ENCODE data around the gene PCDH1.

Gene PCDH1

DNA sequence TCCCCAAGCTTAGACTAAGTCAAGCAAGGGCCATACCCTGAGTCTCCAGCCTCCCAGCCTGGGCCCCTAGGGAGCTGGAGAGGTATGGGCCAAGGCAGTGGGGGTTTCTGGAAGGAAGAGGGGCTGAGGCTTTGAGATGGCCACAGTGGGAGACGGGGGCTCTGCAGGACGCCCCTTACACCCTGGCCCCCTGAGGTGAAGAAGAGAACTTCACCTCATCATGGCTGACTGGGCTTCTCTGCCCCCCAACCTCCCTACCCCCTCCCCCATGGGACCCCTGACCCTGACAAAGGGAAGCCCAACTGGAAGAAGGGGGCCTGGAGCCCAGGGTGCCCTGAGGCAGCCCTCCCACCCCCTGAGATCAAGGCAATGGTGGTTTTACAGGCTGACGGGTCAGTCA, 25.8 kb downstream of the PCDH1 start:
- DNase-seq, result no peak

DNA sequence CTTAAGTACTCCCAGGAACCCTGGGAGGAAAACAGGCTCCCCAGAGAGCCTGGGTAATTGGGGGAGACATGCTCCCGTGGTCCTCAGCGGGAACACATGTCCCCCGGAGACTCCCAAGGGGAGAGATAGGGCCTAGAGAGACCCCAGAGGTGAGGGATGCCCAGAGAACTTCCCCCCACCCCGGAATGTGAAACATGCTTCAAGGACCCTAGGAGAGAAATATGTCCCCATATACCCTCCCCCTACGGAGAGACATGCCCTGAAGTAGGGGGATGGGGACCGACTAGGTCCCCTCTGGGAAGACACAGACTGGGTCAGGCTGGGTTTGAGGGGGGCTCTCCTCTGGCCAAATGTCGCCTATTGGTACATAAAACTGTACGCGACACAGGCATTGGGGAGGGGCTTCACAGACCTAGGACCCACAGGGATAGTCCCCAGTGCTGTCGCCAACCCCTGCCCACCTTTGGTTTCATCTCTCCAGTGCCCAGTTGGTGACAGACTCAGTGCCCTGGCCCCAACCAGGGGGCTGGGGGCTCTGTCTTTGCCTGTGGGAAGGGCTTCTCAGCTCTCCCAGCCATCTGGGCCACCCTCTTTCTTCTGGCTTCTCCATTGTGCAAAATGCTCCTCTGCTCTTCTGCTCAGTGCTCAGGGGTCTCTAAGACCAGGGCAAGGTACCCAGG, 26.9 kb downstream of the PCDH1 start:
- no peak for DNase-seq

DNA sequence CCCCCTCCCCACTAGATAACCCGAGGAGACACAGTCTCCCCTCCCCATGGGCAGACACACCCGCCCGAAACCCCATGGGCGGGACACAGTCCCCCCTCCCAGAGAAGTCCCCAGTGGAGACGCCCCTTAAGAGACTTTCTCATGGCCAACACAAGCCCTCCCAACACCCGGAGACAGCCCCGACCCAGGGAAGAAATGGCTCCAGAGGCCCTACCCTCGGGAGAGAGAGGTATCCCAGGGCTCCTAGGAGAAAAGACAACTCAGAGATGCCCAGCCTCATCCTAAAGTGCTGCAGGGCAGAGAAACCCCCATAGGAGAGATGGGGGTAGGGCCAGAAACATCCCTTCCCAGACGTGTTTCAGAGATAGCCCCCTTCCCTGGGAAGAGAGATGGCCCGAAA, 27.4 kb downstream of the PCDH1 start:
- DNase-seq, result no peak

DNA sequence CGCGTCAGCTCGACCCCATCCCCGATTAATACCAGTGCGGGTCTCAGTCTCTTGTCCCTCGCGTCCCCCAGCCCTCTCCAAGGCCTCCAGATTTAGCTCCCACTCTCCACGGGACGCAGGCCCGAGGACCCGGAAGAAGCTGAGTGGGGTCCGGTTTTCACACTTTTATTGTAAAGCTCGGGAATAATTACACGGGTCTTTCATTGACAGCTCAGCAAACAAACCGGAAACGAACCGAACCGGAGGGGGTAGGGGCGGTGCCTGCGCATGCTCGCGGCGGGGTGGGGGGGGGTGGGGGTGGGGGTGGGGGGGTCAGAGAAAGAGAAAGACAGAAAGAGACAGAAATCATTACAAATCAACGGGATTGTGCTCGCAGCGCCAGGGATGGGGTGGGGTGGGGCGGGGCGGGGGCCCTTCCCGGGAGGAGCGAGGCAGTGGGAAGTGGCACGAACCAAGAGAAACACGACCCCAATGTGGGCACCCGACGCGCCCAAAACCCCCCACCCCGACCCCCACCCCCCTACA, 27.9 kb downstream of the PCDH1 start:
- peak; percentile 51 for DNase-seq

DNA sequence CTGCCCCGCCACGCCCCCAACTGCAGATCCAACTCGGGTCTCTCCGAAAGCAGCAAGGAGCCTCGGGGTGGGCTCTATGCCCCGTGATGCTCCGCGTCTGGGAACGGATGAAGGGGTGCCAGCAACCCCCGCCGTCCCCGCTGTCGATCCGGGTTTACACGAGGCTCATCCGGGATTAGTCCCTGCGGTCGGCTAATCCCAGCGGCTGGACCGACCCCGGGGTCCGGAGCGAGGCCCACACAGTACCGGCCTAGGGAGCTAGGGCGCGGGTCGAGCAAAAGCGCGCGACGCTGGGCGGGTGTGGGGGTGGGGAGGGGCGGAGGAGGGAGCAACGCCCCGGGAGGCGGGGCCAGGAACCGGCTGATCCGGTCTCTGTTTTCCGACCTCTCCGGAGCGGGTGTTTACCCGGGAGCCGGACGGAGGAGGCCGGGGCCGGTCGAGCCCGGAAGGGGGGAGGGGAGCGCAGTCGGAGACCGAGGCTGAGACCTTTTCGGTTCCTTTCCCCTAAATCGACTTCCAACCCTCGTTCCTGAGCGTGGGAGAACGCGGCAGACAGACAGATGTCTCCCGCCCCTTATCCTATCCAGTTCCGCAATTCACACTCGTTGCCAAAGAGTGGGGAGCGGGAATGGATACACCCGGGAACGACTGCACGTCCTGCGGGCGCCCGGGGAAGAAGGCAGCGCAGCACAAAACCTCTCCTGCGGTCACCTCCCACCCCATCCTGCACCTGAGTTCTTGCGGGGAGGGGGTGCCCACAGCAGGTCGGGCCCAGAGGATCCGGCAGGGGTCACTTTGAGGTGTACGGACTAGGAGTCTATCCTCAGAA, 28.6 kb downstream of the PCDH1 start:
- peak; percentile 70 for DNase-seq

DNA sequence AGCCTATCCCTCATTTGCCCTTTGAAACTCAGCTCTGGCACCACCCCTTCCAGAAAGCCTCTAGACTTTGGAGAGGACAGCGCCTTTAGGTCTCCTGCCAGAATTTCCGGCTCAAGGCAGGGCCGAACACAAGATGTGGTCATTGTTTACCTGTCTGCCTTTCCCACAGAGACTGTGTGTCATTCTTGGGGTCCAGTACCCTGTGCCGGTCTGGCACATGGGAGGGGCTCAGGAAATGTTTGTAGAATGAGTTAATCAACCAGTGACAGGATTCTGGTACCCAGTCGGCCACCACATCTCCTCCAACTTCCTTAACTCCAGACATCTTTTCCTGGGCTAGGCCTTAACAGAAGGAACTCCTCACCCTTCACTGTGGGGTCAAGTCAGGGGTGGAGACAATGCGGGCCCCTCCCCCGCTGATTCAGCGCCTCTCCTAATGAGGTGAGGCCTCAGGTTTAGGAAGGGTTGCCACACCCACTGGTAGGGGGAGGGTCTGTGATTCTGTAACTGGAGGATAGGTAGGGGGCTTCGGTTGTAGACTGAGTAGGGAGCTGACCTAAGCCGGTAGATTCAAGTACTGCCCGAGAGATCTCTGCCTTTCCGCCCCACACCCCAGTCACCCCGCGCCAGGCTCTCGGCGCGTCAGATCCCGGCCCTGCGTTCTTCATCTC, 29.3 kb downstream of the PCDH1 start:
- DNase-seq, result no peak

DNA sequence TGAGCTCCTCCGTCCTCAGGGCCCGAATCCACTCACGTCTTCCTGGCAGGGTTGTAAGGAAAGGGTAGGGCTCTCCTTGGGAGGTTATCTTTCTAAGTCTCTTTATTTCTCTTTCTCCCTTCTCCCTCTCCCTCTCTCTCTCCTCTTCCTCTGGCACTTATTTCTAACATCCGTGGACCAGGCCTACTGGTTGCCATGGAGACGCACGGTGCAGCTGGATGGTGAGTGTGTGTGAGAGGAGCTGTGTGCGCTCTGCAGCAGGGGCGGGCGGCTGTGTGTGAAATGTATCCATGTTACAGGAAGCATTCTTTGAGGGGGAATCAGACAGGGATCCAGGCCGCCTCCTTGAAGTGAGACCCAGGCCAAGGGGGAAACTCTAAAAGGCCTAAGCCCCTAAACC, 32.2 kb downstream of the PCDH1 start:
- no peak for DNase-seq

DNA sequence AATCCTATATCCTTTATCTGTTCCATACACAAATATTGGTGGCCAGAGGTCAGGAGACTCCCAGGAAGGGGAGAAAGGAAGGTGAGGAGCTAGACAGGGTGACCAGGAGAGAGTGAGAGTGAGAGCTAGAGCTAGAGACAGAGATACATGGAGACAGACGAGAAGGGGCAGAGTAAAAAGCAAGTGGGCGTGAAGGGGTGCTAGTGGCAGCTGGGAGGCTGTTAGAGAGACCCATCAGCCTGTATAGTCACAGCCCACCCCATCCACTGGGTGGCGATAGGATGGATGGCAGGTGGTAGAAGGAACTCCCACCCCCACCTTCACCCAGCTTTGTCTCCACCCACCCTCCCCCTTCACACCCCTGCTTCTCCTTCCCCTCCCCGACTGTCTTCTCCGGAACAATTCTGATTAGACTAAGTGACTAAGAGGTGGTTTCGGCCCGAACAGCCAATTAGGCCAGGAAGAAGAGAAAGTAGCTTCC, 32.8 kb downstream of the PCDH1 start:
- peak; percentile 22 for DNase-seq

DNA sequence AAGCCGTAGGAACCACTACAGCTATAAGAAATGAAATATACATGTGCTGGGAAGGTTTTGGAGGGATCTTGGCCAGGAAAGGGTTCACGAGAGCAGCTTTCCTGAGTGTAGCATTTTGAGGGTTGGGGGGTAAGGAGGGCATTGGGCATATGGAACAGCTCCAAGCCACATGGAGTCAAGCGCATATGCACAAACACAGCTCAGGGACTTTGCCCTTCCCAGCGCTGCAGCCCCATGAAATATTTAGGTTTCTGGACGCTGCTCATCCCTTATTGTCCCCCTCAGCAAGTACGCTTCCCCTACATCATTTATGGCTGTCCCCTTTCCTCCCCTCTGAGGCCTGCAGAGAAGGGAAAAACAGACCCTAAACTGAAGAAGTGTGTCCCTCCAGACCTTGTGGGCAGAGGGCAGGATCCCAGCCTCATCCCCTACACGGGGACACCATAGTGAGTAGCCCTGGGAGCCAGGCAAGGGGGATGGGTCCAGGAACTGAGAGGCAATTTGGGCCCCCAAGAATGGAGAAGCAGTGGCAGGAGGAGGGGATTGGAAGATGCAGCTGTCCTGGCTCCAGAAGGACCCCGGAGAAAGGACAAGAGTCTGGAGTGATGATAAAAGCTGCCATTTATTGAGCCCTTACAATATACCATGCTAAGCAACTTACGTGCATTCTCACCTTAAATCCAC, 33.7 kb downstream of the PCDH1 start:
- no peak for DNase-seq

DNA sequence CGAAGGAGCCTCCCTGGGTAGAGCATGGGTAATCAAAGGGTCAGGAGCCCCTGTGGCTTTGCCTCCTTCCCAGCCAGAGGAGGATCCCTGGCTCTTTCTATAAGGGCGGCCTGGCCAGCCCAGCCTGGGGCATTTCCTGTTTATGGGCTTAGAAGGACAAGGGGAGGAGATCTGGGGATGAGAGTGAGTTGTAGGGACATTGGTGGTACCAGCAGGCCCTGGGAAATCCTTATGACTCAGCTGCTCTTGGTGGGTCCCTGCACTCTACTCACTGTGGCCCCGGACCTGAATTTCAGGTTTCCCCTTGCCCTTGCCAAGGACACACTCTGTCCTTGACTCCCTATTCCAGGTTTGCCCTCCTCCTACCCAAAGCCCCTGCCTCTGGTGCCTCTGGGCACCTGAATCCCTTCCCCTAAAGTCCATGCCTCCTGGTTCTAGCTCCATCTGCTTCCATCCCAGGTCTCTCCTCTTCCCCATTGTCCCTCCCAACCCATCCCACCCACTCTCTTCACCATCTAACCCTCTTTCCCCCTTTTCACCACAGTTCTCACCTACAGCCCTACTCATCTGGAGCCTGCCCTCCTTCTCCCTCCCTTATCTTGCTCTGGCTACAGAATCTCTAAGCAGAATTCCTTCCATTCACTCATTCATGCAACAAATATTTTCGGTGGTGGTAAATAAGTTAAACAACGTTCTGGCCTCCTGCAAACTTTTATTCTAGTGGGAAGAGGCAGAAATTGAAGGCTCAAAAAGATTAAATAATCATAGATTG, 34.9 kb downstream of the PCDH1 start:
- DNase-seq, result no peak

DNA sequence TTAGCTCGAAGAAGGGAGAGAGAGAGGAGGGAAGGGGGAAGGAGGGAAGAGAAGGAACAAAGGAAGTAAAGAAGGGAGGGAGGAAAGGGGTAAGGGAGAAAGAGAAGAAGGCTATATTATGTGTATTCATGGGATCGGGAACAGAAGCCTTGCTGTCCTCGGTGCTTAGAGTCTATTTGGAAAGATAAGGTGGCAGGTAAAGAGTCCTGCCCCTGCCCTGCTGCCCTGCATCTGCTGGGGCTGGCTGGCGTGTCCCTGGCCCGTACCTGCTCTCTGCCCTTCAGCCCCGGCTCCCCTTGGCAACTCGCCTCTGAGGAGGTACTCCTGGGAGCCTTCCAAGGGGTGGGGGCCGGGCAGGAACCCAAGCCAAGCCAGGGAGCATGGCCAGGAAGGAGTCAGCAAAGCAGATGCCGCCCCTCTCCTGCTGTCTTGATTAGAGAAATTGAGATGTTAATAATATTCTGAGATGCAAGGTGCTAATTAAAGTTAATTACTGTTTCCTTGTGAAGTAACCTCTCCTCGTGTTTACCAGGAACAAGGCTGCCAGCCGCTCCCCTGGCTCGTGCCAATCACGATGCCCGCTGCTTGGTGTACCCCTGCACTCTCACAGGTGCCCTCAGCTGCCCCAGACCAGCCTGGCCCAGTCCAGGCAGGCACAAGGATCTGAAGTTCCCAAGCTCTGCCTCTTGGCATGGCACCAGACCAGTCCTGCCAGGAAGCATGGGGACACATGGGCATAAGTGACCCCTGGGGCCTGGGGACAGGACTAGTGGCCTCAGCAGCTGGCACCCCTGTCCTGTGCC, 36.6 kb downstream of the PCDH1 start:
- no peak for DNase-seq

DNA sequence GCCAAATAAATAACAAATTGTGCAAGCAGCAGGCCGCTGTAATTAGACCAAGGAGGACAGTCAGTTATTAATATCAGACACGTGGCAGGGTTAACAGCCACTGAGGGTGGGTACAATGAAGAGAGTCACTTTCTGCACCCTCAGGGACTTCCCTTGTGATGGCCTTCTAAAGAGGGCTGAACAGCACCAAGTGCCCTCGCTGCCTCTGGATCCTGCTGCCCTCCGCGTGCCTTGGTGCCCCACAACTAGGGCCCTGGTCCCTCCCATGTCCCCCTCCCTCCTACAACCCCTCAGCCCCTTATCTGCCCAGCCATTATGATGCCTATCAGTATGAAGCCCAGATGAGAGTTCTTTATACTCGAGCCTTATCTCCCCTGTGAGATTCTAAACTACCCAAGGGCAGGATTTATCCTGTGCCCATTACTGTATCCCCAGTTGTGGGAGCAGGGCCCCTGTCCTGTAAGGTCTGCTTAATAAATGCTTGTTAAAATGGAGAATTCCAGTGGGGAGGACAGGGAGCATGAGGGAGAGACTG, 37.3 kb downstream of the PCDH1 start:
- no peak for DNase-seq

DNA sequence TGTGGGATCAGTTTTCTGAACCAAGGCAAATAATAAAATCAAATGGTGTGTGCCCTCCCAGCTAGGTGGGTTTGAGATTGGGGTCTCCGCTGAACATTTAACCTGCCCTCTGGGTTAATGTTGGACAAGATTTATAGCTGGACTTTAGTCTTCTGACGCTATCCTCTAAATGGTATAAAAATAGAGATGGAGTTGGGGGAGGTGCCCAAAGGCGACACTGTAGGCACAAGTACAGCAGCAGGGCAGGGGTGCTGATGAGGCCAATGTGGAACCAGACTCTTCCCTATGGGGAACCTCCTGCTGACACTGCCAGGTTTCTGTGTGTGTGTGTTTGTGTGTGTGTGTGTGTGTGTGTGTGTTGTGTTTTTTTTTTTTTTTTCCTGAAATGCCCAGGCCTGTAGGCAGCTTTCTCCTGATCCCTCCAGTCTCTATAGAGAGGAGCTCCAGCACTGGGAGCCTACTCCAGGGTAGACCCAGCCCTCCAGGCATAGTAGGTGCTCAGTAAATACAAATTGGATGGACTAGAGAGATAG, 37.9 kb downstream of the PCDH1 start:
- DNase-seq, result no peak

DNA sequence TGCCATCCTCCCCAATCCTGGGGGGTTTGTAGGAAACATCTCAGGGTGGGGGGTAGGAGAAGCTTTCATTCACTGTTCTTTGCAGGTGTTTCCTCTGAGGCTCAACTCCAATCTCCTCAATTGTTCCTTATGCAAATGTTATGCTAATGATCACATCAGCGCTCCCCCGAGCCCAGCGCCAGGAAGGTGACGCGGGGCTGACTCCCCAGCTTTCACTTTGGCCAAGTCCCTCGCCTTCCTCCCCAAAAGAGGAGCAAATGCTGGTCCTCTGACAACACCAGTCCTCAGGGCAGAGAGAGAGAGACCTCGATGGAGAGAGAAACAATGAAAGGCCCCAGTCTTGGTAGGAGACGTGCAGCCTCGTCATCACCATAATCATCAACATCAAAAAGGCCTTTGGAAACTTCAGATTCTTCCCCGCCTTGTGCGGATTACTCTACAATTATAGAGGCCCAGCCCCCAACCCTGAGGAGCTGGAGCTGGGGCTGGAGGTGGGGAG, 39.1 kb downstream of the PCDH1 start:
- DNase-seq, result no peak

DNA sequence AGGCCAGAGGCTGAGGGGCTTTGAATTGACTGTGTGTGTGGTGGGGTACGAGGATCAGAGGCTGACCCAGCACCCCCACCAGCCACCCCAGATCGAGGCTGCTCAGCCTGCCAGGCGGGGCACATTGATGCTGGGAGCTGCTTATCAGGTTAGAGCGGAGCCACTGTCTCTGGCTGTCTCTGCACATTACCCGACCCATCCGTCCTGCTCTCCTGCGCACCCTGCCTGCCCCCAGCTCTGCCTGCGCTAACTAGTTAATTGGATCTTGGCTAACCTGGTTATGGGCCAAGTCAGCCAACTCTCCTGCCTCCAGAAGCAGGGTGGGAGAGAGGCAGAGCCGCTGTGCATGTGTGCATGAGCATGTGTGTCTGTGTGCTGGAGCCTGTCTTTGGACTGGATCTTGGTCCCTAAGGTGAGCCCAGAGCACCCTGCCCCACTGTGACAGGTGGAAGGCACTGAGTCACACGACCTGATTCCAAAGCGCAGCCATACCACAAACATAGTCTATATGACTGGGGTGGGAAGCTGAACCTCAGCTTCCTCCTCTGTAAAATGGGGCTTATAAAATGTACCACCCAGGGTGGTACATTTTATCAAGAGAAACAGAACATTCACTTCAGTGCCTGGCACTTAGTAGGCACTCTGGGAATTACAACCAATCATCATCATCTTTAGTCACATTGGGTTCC, 39.7 kb downstream of the PCDH1 start:
- DNase-seq, result no peak

DNA sequence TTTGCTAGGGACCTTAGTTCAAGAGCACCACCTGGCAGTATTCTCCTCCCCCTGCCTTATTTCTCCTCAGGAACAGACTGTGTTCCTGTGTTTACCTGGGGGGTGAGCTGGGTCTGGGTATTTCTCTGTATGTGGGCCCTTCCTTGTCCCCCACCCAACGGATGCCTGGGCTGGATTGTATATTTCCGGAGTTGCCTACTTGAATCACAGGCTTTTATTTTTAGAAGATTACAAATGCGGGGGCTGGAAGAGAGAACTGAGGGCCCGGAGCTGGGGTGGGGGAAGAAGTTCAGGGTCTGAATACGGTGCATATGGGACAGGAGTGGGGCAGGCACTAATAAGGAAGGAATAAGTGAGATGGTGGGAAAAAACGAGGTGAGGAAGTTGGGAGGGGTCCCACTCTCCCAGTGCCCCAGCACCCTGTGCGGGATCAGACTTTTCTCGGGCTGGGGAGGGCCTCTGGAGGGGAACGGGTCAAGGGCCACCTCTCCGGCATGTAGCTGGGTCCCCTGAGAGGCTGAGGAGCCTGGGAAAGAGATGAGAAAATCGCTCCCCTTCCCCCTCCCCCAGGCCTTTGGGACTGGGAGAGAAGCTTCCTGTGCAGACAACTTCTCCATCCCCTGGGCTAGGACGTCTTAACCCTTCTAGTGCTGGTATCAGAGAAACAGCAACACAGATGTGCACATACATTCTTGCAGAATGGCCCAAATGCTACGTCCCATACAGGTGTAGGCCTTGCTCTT, 42.1 kb downstream of the PCDH1 start:
- no peak for DNase-seq

DNA sequence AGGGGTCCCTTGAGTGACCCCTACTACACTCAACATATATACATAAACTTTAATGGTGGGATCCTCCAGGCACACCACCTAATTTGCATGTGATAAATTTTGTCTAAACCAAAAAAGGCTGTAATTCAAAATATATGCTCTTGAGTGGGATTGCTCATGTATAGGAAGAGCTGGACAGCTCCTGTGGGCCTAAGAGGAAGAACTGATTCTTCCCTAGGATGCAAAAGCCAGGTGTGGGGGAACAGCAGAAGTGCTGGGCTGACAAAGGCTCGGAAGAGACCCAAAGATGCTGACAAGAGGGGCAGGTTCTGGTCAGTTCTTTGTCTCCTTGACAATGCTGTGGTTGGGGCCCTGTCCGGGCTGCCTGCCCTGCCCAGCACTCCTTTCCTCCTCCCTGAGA, 43.9 kb downstream of the PCDH1 start:
- no peak for DNase-seq

DNA sequence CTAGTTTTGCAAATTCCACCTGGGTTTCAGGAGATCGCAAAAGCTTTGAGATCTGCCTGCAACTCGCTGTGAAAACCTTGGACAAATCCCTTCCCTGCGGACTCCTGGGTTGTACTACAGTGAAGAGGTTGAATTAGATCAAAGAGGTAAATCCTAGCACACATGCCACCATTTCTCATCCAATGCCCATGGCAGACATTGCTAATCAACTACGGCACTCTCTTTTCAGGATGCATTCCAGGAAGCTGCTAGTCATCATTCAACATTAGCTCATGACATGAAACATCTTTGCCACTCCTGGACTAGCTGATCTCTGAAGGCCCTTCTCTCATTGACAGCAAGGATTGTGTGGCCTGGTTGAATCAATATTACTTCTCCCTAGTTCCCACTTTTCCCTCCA, 46.1 kb downstream of the PCDH1 start:
- DNase-seq, result no peak

DNA sequence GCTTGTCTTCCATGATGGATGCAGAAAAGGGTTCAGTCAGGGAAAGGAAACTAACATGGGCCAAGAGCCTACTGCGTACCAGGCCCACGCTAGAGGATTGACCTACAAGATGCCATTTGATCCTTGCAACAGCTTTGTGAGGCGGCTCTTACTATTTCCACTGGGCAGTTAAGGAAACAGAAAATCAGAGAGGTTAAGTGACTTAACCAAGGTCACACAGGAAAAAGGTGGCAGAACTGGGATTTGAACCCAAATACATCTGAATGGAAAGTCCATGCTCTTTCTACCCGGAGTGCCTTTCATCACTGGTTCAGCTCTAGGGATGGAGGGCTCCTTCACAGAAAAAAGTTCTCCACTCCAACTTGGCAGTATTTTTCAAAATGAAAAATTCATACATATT, 50.0 kb downstream of the PCDH1 start:
- no peak for DNase-seq
